ENCODE results near the gene PRKCA. TPM values are rescaled to one million over a fixed set of nuclear protein-coding genes. Genes with fewer than 3 reads are reported as not detected.

The PRKCA gene
- total and polyA plus RNA-seq, 2 experiments from 2014 or later: 6.4 to 35.4 TPM

DNA sequence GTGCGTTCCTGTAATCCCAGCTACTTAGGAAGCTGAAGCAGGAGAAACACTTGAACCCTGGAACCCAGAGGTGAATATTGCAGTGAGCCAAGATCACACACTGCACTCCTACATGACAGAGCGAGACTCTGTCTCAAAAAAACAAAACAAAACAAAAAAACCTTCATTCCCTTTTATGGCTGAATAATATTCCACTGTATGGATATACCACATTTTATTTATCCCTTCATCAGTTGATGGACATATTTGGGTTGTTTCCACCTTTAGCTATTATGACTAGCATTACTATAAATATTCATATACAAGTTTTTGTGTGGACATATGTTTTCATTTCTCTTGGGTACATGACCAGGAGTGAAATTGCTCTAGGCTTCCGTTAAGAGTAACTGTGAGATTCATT is 30.9 kb upstream of the PRKCA start (continued):
- TF ChIP-seq, protein P1, sequence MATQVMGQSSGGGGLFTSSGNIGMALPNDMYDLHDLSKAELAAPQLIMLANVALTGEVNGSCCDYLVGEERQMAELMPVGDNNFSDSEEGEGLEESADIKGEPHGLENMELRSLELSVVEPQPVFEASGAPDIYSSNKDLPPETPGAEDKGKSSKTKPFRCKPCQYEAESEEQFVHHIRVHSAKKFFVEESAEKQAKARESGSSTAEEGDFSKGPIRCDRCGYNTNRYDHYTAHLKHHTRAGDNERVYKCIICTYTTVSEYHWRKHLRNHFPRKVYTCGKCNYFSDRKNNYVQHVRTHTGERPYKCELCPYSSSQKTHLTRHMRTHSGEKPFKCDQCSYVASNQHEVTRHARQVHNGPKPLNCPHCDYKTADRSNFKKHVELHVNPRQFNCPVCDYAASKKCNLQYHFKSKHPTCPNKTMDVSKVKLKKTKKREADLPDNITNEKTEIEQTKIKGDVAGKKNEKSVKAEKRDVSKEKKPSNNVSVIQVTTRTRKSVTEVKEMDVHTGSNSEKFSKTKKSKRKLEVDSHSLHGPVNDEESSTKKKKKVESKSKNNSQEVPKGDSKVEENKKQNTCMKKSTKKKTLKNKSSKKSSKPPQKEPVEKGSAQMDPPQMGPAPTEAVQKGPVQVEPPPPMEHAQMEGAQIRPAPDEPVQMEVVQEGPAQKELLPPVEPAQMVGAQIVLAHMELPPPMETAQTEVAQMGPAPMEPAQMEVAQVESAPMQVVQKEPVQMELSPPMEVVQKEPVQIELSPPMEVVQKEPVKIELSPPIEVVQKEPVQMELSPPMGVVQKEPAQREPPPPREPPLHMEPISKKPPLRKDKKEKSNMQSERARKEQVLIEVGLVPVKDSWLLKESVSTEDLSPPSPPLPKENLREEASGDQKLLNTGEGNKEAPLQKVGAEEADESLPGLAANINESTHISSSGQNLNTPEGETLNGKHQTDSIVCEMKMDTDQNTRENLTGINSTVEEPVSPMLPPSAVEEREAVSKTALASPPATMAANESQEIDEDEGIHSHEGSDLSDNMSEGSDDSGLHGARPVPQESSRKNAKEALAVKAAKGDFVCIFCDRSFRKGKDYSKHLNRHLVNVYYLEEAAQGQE (IDR thresholded peaks at IDR 0.05; ENCODE audit: unreplicated experiment): no peak
- TF ChIP-seq STAT1 (IDR thresholded peaks at IDR 0.05; ENCODE audit: unreplicated experiment): no peak

DNA sequence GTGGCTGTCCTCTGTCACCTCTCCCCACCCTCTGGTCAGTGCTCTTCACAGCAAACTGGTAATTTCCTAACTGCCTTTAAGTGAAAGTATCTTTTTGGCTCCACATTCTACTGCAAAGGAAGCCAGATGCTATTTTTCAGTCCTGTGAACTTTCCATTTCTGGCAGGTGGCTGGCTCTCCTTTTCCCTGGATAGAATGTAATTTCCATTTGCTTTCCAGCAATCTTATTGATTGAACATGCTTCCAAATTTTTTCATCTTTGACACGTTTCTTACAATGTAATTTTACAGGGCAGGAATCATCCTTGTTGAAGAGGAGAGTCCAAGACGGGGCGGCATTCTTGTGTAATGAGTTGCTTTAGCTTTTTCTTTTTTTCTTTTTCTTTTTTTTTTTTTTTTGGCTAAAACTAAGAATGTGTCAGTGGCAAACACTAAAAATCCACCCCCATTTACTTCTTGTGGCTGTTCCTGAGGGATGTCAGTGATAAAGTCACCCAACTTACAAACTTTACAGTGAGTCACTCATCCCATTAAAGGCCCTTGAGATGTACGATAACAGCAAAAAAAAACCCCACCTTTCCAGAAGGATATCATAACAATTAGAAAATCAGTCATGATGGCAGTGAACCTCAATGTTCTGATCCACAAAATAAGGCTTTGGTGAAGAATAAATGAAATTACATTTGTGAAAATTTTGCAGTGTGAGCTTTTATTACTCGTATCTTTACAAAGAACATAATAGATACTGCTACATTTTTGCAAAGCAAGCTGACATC is 29.4 kb upstream of the PRKCA start:
- Mint-ChIP-seq H3K36me3 (ENCODE audit: low read depth) (peaks cover 10% of the 10 kb centered on the region), H3K4me1 (no peaks in the 10 kb centered on the region), H3K9me3 (peaks cover 25% of the 10 kb centered on the region), H3K27me3 (ENCODE audit: insufficient read depth, low read depth, poor library complexity) (peaks cover 7% of the 10 kb centered on the region), H3K4me3 (no peak overlapping the region), H3K27ac (no peak overlapping the region)
- DNase-seq (ENCODE audit: low spot score): no peak
- Histone ChIP-seq H3K4me3 (no peak overlapping the region), H3F3A (replicated peaks; ENCODE audit: low read depth) (no peaks in the 10 kb centered on the region), H3K79me2 (replicated peaks; ENCODE audit: insufficient read depth) (no peaks in the 10 kb centered on the region), H3K4me1 (ENCODE audit: insufficient read depth) (no peaks in the 10 kb centered on the region), H3K36me3 (ENCODE audit: insufficient read depth) (no peaks in the 10 kb centered on the region), H4K20me1 (replicated peaks; ENCODE audit: insufficient read depth) (no peaks in the 10 kb centered on the region), H3K27me3 (ENCODE audit: insufficient read depth) (no peaks in the 10 kb centered on the region), H3K4me2 (no peak overlapping the region), H3K9me2 (ENCODE audit: insufficient read depth) (no peaks in the 10 kb centered on the region), H2AFZ (no peak overlapping the region), H3K27ac (ENCODE audit: low read depth) (no peak overlapping the region)
- ATAC-seq: no peak
- TF ChIP-seq ZNF114 (CRISPR knock-in tag; IDR thresholded peaks at IDR 0.05) (no peak), STAT1 (IDR thresholded peaks at IDR 0.05; ENCODE audit: unreplicated experiment) (no peak), JUNB (IDR thresholded peaks at IDR 0.05; ENCODE audit: unreplicated experiment) (no peak), EZH2phosphoT487 (IDR thresholded peaks at IDR 0.05; ENCODE audit: unreplicated experiment) (no peak), EZH2 (IDR thresholded peaks at IDR 0.05; ENCODE audit: low read depth, unreplicated experiment) (no peak), NANOG (IDR thresholded peaks at IDR 0.05; ENCODE audit: borderline replicate concordance) (no peak), CREB1 (CRISPR knock-in tag; IDR thresholded peaks at IDR 0.05; ENCODE audit: low read depth) (no peak), POLR2AphosphoS5 (IDR thresholded peaks at IDR 0.05; ENCODE audit: low read depth) (no peak)
- TF ChIP-seq, protein P2, sequence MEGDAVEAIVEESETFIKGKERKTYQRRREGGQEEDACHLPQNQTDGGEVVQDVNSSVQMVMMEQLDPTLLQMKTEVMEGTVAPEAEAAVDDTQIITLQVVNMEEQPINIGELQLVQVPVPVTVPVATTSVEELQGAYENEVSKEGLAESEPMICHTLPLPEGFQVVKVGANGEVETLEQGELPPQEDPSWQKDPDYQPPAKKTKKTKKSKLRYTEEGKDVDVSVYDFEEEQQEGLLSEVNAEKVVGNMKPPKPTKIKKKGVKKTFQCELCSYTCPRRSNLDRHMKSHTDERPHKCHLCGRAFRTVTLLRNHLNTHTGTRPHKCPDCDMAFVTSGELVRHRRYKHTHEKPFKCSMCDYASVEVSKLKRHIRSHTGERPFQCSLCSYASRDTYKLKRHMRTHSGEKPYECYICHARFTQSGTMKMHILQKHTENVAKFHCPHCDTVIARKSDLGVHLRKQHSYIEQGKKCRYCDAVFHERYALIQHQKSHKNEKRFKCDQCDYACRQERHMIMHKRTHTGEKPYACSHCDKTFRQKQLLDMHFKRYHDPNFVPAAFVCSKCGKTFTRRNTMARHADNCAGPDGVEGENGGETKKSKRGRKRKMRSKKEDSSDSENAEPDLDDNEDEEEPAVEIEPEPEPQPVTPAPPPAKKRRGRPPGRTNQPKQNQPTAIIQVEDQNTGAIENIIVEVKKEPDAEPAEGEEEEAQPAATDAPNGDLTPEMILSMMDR (conservative IDR thresholded peaks at IDR 0.05; ENCODE audit: low read depth in 2 of 2): no peak
- TF ChIP-seq, protein P3, sequence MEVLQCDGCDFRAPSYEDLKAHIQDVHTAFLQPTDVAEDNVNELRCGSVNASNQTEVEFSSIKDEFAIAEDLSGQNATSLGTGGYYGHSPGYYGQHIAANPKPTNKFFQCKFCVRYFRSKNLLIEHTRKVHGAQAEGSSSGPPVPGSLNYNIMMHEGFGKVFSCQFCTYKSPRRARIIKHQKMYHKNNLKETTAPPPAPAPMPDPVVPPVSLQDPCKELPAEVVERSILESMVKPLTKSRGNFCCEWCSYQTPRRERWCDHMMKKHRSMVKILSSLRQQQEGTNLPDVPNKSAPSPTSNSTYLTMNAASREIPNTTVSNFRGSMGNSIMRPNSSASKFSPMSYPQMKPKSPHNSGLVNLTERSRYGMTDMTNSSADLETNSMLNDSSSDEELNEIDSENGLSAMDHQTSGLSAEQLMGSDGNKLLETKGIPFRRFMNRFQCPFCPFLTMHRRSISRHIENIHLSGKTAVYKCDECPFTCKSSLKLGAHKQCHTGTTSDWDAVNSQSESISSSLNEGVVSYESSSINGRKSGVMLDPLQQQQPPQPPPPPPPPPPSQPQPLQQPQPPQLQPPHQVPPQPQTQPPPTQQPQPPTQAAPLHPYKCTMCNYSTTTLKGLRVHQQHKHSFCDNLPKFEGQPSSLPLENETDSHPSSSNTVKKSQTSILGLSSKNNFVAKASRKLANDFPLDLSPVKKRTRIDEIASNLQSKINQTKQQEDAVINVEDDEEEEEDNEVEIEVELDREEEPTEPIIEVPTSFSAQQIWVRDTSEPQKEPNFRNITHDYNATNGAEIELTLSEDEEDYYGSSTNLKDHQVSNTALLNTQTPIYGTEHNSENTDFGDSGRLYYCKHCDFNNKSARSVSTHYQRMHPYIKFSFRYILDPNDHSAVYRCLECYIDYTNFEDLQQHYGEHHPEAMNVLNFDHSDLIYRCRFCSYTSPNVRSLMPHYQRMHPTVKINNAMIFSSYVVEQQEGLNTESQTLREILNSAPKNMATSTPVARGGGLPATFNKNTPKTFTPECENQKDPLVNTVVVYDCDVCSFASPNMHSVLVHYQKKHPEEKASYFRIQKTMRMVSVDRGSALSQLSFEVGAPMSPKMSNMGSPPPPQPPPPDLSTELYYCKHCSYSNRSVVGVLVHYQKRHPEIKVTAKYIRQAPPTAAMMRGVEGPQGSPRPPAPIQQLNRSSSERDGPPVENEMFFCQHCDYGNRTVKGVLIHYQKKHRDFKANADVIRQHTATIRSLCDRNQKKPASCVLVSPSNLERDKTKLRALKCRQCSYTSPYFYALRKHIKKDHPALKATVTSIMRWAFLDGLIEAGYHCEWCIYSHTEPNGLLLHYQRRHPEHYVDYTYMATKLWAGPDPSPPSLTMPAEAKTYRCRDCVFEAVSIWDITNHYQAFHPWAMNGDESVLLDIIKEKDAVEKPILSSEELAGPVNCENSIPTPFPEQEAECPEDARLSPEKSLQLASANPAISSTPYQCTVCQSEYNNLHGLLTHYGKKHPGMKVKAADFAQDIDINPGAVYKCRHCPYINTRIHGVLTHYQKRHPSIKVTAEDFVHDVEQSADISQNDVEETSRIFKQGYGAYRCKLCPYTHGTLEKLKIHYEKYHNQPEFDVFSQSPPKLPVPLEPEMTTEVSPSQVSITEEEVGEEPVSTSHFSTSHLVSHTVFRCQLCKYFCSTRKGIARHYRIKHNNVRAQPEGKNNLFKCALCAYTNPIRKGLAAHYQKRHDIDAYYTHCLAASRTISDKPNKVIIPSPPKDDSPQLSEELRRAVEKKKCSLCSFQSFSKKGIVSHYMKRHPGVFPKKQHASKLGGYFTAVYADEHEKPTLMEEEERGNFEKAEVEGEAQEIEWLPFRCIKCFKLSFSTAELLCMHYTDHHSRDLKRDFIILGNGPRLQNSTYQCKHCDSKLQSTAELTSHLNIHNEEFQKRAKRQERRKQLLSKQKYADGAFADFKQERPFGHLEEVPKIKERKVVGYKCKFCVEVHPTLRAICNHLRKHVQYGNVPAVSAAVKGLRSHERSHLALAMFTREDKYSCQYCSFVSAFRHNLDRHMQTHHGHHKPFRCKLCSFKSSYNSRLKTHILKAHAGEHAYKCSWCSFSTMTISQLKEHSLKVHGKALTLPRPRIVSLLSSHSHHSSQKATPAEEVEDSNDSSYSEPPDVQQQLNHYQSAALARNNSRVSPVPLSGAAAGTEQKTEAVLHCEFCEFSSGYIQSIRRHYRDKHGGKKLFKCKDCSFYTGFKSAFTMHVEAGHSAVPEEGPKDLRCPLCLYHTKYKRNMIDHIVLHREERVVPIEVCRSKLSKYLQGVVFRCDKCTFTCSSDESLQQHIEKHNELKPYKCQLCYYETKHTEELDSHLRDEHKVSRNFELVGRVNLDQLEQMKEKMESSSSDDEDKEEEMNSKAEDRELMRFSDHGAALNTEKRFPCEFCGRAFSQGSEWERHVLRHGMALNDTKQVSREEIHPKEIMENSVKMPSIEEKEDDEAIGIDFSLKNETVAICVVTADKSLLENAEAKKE (CRISPR knock-in tag; IDR thresholded peaks at IDR 0.05): no peak
- TF ChIP-seq, protein P4, sequence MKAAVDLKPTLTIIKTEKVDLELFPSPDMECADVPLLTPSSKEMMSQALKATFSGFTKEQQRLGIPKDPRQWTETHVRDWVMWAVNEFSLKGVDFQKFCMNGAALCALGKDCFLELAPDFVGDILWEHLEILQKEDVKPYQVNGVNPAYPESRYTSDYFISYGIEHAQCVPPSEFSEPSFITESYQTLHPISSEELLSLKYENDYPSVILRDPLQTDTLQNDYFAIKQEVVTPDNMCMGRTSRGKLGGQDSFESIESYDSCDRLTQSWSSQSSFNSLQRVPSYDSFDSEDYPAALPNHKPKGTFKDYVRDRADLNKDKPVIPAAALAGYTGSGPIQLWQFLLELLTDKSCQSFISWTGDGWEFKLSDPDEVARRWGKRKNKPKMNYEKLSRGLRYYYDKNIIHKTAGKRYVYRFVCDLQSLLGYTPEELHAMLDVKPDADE (IDR thresholded peaks at IDR 0.05): no peak
